Mesenchymal stem cell (in vitro differentiated cells and primary cell): Measurements from ENCODE around the gene MGAT3.

Source experiments
- DNase-seq: peaks from one replicate; pipeline ENCODE4 v3.0.0-alpha.2; 2013
- H2AFZ ChIP-seq: one replicate; pipeline ENCODE4 v1.6.1; 2013; ENCODE audit warnings: low read depth, mild to moderate bottlenecking, control low read depth, inconsistent platforms, low read length, moderate library complexity
- H2AK5ac ChIP-seq: 2 replicates; pipeline ENCODE4 v1.6.1; 2013; ENCODE audit warnings: low read length, moderate library complexity, mild to moderate bottlenecking, inconsistent platforms; ENCODE audit not compliant: severe bottlenecking
- H2BK120ac ChIP-seq: one replicate; pipeline ENCODE4 v1.6.1; 2013; ENCODE audit warnings: low read depth, mild to moderate bottlenecking, inconsistent platforms, low read length, moderate library complexity
- H2BK12ac ChIP-seq, 2 experiments: one replicate each; pipeline ENCODE4 v1.6.1; 2013; ENCODE audit warnings: inconsistent platforms in 2 of 2, low read length in 2 of 2, mild to moderate bottlenecking in 2 of 2, moderate library complexity in 2 of 2, control low read depth in 1 of 2
- H2BK15ac ChIP-seq: one replicate; pipeline ENCODE4 v1.6.1; 2013; ENCODE audit warnings: mild to moderate bottlenecking, low read depth, inconsistent platforms; ENCODE audit not compliant: poor library complexity, severe bottlenecking
- H2BK5ac ChIP-seq: 2 replicates; pipeline ENCODE4 v1.6.1; 2013; ENCODE audit warnings: low read depth, mild to moderate bottlenecking, low read length, control low read depth, inconsistent platforms; ENCODE audit not compliant: poor library complexity, severe bottlenecking
- H3K14ac ChIP-seq, 2 experiments: one replicate each; pipeline ENCODE4 v1.6.1; 2013; ENCODE audit warnings: inconsistent platforms in 2 of 2, low read length in 2 of 2, control low read depth in 1 of 2, mild to moderate bottlenecking in 1 of 2, moderate library complexity in 1 of 2
- H3K18ac ChIP-seq, 2 experiments: one replicate each; pipeline ENCODE4 v1.6.1; 2013; ENCODE audit warnings: inconsistent platforms in 2 of 2, low read length in 2 of 2, control low read depth in 1 of 2, low read depth in 1 of 2, mild to moderate bottlenecking in 1 of 2
- H3K23ac ChIP-seq, 2 experiments: one replicate each; pipeline ENCODE4 v1.6.1; 2013; ENCODE audit warnings: inconsistent platforms in 2 of 2, low read length in 2 of 2, mild to moderate bottlenecking in 2 of 2, moderate library complexity in 2 of 2, control low read depth in 1 of 2
- H3K27ac ChIP-seq: 2 replicates; pipeline ENCODE4 v1.5.1; 2013; ENCODE audit warnings: mild to moderate bottlenecking, moderate library complexity, low read length, control low read depth, inconsistent platforms; ENCODE audit not compliant: poor library complexity, severe bottlenecking
- H3K27me3 ChIP-seq, 2 experiments: 2 replicates each; pipeline versions ENCODE4 v1.6.1 to v1.7.0; 2013; ENCODE audit warnings: low read length in 2 of 2, mild to moderate bottlenecking in 2 of 2, moderate library complexity in 2 of 2, control low read depth in 1 of 2, inconsistent platforms in 1 of 2; ENCODE audit not compliant: control insufficient read depth in 1 of 2, insufficient read depth in 1 of 2
- H3K36me3 ChIP-seq, 2 experiments: 2 replicates each; pipeline versions ENCODE4 v1.6.1 to v1.7.0; 2013; ENCODE audit warnings: low read length in 2 of 2, control low read depth in 1 of 2, inconsistent platforms in 1 of 2, low read depth in 1 of 2, mild to moderate bottlenecking in 1 of 2; ENCODE audit not compliant: insufficient read depth in 2 of 2, control insufficient read depth in 1 of 2
- H3K4ac ChIP-seq, 2 experiments: one replicate each; pipeline ENCODE4 v1.6.1; 2013; ENCODE audit warnings: inconsistent platforms in 2 of 2, low read length in 2 of 2, mild to moderate bottlenecking in 2 of 2, moderate library complexity in 2 of 2, control low read depth in 1 of 2, low read depth in 1 of 2
- H3K4me1 ChIP-seq: 2 replicates; pipeline ENCODE4 v1.6.1; 2013; ENCODE audit warnings: low read depth, low read length, control low read depth; ENCODE audit not compliant: control insufficient read depth, insufficient read depth
- H3K4me2 ChIP-seq: 2 replicates; pipeline ENCODE4 v1.6.1; 2013; ENCODE audit warnings: low read length, mild to moderate bottlenecking, inconsistent platforms; ENCODE audit not compliant: poor library complexity, severe bottlenecking
- H3K4me3 ChIP-seq, 2 experiments: 2 replicates each; pipeline versions ENCODE4 v1.5.1 to v1.7.0; 2013; ENCODE audit warnings: low read length in 2 of 2, mild to moderate bottlenecking in 2 of 2, control low read depth in 1 of 2, low read depth in 1 of 2; ENCODE audit not compliant: insufficient read depth in 1 of 2
- H3K79me1 ChIP-seq: replicated peaks from 2 replicates; pipeline ENCODE4 v1.6.1; 2013; ENCODE audit warnings: mild to moderate bottlenecking, control low read depth, low read length, inconsistent platforms; ENCODE audit not compliant: poor library complexity, severe bottlenecking
- H3K9ac ChIP-seq: 2 replicates; pipeline ENCODE4 v1.7.0; 2013; ENCODE audit warnings: mild to moderate bottlenecking, low read length, moderate library complexity
- H3K9me3 ChIP-seq: 2 replicates; pipeline ENCODE4 v1.7.0; 2013; ENCODE audit warnings: mild to moderate bottlenecking, low read length; ENCODE audit not compliant: control insufficient read depth
- H4K8ac ChIP-seq: one replicate; pipeline ENCODE4 v1.6.1; 2013; ENCODE audit warnings: inconsistent platforms, mild to moderate bottlenecking, low read length, moderate library complexity
- H4K91ac ChIP-seq: one replicate; pipeline ENCODE4 v1.6.1; 2013; ENCODE audit warnings: mild to moderate bottlenecking, low read length, inconsistent platforms
- WGBS: methylation state at CpG from one replicate; pipeline ENCODE4 v1.1.7; 2013; ENCODE audit warnings: mixed read lengths; 5-methylcytosine and 5-hydroxymethylcytosine counted together

MGAT3 gene

GRCh38 chr22:39534591-39535356, 78.0 kb downstream of the MGAT3 start:
- H2AFZ ChIP-seq: peak overlapping the region; percentile 79
- H2BK120ac ChIP-seq: no peak overlapping the region
- no peak overlapping the region for H3K4me3 ChIP-seq
- H3K36me3 ChIP-seq: peaks cover 13 to 14% of the 10 kb centered on the region in 2 experiments
- H3K23ac ChIP-seq: no peak overlapping the region
- H4K91ac ChIP-seq: peak overlapping the region; percentile 91
- peak overlapping the region; percentile 91 for H4K8ac ChIP-seq
- H3K18ac ChIP-seq: peak overlapping the region; percentile 77 to 79
- peak overlapping the region; percentile 51 for H3K9ac ChIP-seq
- H3K79me1 ChIP-seq: peaks cover 8% of the 10 kb centered on the region
- peaks cover 13 to 18% of the 10 kb centered on the region in 2 experiments for H3K27me3 ChIP-seq
- WGBS: 15% methylated on average over 37 of the region's 41 CpGs
- H2BK12ac ChIP-seq: peak overlapping the region; percentile 34 to 59
- peak; percentile 67 for DNase-seq
- no peak overlapping the region for H3K14ac ChIP-seq
- H3K27ac ChIP-seq: peak overlapping the region; percentile 12
- no peak overlapping the region for H2BK15ac ChIP-seq
- peak overlapping the region in 1 of 2 experiments; percentile 20 for H3K4ac ChIP-seq
- no peaks in the 10 kb centered on the region for H3K9me3 ChIP-seq
- no peak overlapping the region for H2AK5ac ChIP-seq
- H2BK5ac ChIP-seq: no peak overlapping the region
- H3K4me1 ChIP-seq: peaks cover 15% of the 10 kb centered on the region
- H3K4me2 ChIP-seq: peak overlapping the region; percentile 64

GRCh38 chr22:39535357-39535725, 78.5 kb downstream of the MGAT3 start:
- H3K27ac ChIP-seq: no peak overlapping the region
- peak overlapping the region in 1 of 2 experiments; percentile 75 for H3K18ac ChIP-seq
- H3K9me3 ChIP-seq: no peaks in the 10 kb centered on the region
- H3K14ac ChIP-seq: no peak overlapping the region
- H2AK5ac ChIP-seq: no peak overlapping the region
- WGBS: 62% methylated on average over 12 of the region's 13 CpGs
- no peak overlapping the region for H2AFZ ChIP-seq
- H2BK120ac ChIP-seq: no peak overlapping the region
- peaks cover 17% of the 10 kb centered on the region for H3K4me1 ChIP-seq
- H3K4ac ChIP-seq: no peak overlapping the region
- H3K36me3 ChIP-seq: peaks cover 8 to 9% of the 10 kb centered on the region in 2 experiments
- H3K4me3 ChIP-seq: no peak overlapping the region
- H3K79me1 ChIP-seq: peaks cover 5% of the 10 kb centered on the region
- no peak overlapping the region for H2BK15ac ChIP-seq
- peak overlapping the region; percentile 86 for H4K8ac ChIP-seq
- H3K27me3 ChIP-seq: peaks cover 19 to 24% of the 10 kb centered on the region in 2 experiments
- H3K9ac ChIP-seq: peak overlapping the region; percentile 35
- no peak overlapping the region for H3K4me2 ChIP-seq
- no peak overlapping the region for H2BK5ac ChIP-seq
- no peak overlapping the region for H3K23ac ChIP-seq
- no peak for DNase-seq
- H4K91ac ChIP-seq: no peak overlapping the region
- H2BK12ac ChIP-seq: no peak overlapping the region

GRCh38 chr22:39535831-39536449, 79.1 kb downstream of the MGAT3 start:
- DNase-seq: no peak
- Histone ChIP-seq H3K36me3 (peaks cover 4 to 5% of the 10 kb centered on the region in 2 experiments), H3K27me3 (peaks cover 25 to 30% of the 10 kb centered on the region in 2 experiments), H3K23ac (no peak overlapping the region), H2BK12ac (no peak overlapping the region), H2BK15ac (no peak overlapping the region), H3K4ac (no peak overlapping the region), H3K4me3 (no peak overlapping the region), H2BK5ac (no peak overlapping the region), H2AK5ac (no peak overlapping the region), H2AFZ (no peak overlapping the region), H2BK120ac (no peak overlapping the region), H4K8ac (no peak overlapping the region), H3K9me3 (no peaks in the 10 kb centered on the region), H3K18ac (no peak overlapping the region), H3K79me1 (peaks cover 5% of the 10 kb centered on the region), H3K4me2 (no peak overlapping the region), H4K91ac (no peak overlapping the region), H3K4me1 (peaks cover 15% of the 10 kb centered on the region), H3K27ac (no peak overlapping the region), H3K14ac (no peak overlapping the region), H3K9ac (no peak overlapping the region)
- WGBS: 94% methylated on average over 13 of the region's 15 CpGs

GRCh38 chr22:39536711-39537110, 79.9 kb downstream of the MGAT3 start:
- WGBS: 78% methylated on average over 8 of the region's 8 CpGs
- Histone ChIP-seq H3K4ac (no peak overlapping the region), H3K9me3 (no peaks in the 10 kb centered on the region), H2AFZ (no peak overlapping the region), H3K23ac (no peak overlapping the region), H4K91ac (no peak overlapping the region), H3K79me1 (no peaks in the 10 kb centered on the region), H2BK12ac (no peak overlapping the region), H2AK5ac (no peak overlapping the region), H3K4me1 (peaks cover 11% of the 10 kb centered on the region), H3K4me2 (no peak overlapping the region), H2BK120ac (no peak overlapping the region), H3K18ac (no peak overlapping the region), H3K9ac (no peak overlapping the region), H2BK15ac (no peak overlapping the region), H3K4me3 (peak overlapping the region in 1 of 2 experiments; percentile 4), H3K36me3 (no peaks in the 10 kb centered on the region), H3K14ac (no peak overlapping the region), H3K27me3 (peaks cover 28 to 34% of the 10 kb centered on the region in 2 experiments), H3K27ac (no peak overlapping the region), H2BK5ac (no peak overlapping the region), H4K8ac (no peak overlapping the region)
- no peak for DNase-seq
